ENCODE results near the gene KCNG2.

The KCNG2 gene

DNA sequence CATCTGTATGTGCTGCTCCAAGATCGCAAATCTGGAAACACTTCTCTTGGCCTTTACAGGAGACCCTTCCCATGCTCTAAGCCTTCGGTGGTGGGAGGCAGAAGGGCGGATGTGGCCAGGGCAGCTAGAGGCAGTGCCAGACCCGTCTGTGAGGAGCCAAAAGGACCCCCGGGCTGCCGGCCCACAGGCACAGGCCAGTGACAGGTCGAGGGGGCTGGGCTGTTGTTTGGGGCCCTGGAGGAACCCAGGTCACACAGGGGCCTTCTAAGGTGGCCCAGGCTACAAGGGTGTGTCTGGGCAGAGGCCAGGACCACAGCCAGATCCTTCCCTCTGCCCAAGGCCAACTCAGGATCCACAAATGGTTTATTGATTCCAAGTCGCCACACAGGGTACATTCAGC lies 104.3 kb downstream of the KCNG2 start:
- no peak for DNase-seq

DNA sequence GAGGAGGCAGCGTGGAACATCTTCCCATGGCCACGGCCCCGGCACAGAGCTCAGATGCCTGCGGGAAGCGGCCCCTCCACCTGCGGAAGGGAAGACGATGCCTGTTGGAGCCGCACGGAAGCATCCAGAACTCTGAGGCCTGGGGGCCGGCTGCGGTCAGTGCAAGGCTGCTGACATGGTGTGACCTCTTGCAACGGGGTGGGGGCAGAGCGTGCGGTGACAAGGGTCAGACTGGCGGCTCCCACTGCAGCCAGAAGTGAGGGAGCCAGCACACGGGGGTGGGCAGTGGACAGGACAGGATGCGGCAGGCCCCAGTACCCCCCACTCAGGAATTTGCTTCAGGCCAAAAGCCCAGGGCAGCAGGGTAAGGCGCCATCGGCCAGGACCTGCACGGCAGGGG lies 104.9 kb downstream of the KCNG2 start:
- DNase-seq, result no peak

DNA sequence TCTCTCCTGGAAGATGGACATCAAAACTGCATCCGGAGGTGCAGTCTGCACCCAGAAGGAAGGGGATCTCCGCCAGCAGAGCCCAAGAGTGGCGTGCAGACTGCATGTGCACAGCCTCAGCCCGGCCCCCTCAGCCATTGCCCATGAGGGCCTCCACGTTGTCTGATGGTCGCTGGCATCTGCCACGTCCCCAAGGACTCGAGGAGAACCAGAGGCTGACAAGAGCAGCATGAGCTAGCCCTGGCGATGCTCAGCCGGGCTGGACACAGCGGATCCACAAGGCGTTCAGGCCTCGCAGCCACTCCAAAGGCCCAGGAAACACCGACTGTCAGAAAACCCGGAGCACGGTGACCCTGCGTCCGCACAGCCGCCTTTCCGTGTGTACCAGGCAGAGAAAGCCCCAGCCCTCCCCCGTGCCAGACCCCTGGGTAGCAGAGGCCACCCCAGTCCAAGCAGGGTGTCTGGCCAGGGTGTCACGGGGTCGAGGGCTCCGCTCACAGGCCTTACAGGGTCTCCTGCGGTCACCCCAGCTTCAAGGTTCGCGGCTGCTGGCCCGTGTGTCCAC lies 105.4 kb downstream of the KCNG2 start:
- DNase-seq, result no peak

GRCh38 chr18:79903787-79904356 lies 106.1 kb downstream of the KCNG2 start:
- DNase-seq, result no peak

GRCh38 chr18:79904357-79905147 lies 106.8 kb downstream of the KCNG2 start:
- no peak for DNase-seq

- DNase-seq, result no peak
Measured at GRCh38 chr18:79905389-79905911, 107.7 kb downstream of the KCNG2 start.

DNA sequence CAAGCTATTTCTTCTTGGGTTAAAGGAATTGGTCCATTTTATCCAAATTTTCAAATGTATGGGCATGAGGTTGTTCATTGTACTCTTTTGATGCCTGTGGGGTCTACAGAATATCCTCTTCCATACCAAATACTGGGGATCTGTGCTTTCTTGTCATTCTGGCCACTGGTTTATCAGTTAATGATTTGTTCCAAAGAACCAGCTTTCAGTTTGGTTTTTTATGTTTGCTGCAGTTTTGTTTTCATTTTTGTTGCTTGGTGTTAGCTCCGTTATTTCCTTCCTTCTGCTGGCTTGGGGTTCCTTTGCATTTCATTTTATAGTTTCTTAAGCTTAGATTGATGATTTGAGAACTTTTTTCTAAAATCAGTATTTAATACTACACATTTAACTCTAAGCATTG lies 108.3 kb downstream of the KCNG2 start:
- DNase-seq, result no peak

GRCh38 chr18:79906706-79907105 lies 109.0 kb downstream of the KCNG2 start:
- DNase-seq, result no peak

DNA sequence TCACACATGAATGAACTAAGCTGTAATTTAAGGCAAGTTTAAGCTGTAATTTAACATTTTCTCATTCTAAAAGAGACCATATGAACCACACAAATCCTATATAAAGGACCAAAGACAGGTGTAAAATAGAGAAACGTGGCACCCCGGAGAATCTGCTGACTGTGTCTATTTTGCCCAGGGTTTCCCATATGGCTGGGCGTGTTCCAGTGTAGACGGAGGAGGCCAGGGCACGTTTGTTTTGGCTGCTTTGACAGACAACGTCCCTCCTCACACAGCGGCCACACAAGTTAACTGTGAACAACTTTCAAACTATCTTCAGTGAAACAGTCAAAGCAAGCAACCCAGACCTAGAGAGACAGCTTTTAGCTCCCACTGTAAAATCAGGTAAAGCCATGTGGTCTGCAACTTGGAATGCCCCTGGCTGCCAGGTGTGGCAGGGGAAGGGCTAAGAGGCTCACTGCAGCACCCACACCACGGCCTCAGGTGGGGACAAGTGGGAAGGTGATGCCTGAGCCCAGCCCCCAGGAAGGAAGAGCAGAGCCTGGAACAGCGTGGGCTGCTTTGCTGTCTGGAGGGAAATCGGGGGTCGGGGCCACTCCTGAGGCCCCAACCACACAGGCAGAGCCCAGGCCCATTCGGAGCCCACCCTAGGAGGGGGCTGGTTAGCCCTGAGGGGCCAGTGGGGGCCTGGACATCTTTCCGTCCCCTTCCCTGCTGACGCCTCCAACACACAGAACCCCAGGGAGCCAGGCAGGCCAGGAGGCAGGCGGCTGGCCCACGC lies 113.0 kb downstream of the KCNG2 start:
- DNase-seq, result no peak

DNA sequence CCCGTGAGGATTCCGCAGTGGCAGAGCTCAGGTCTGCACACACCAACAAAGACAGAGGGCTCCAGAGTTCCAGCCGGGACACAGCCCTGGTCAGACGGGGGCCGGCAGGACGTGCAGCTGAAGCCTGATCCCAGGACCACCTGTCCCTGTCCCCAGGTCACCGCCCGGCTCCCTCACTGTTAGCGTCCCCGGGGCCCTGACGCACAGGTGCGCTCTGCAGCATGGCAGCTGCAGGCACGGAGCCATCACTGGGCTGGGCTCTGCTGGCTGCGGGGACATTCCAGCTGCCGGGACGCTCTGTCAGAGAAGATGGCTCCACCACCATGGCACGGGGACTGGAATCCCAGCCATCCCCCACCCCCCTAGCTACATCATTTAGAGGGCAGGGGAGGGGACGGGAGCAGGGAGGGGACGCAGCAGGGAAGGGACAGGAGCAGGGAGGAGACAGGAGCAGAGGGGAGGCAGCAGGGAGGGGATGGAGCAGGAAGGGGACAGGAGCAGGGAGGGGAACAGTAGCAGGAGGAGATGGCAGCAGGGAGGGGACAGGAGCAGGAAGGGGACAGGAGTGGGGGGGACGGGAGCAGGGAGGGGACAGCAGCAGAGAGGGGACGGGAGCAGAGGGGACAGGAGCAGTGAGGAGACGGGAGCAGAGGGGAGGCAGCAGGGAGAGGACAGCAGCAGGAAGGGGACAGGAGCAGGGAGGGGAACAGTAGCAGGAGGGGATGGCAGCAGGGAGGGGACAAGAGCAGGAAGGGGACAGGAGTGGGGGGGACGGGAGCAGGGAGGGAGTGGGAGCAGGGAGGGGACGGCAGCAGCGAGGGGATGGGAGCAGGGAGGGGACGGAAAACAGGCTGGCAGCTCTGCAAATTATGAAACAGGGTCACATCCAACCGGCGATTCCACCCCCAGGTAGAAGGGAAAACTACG lies 113.9 kb downstream of the KCNG2 start:
- no peak for DNase-seq

DNA sequence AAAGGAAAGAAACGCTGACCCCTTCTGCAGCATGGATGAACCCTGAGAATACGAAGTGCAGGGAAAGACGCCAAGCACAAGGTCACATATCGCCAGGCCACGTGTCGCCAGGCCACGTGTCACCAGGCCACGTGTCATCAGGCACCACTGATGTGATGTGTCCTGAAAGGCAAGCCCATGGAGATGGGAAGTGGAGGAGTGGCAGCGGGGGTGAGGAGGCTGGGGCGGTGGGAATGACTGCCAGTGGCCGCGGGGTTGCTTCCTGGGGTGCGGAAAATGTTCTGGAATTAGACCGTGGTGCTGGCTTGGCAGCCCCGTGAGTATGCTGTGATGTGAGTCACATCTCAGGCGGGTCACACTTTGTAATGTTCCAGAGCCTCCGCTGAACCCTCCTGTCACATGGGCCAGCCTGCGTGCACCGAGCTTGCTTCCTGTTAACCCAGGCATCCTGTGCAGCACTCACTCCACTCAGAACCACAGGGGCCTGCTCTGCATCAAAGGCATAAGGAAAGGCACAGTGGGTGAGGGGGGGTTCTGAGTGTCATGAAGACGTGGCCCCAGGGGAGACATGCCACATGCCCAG lies 114.8 kb downstream of the KCNG2 start:
- DNase-seq, result peak in 30 of 56 donors; percentile 19 to 85 (median 43)

DNA sequence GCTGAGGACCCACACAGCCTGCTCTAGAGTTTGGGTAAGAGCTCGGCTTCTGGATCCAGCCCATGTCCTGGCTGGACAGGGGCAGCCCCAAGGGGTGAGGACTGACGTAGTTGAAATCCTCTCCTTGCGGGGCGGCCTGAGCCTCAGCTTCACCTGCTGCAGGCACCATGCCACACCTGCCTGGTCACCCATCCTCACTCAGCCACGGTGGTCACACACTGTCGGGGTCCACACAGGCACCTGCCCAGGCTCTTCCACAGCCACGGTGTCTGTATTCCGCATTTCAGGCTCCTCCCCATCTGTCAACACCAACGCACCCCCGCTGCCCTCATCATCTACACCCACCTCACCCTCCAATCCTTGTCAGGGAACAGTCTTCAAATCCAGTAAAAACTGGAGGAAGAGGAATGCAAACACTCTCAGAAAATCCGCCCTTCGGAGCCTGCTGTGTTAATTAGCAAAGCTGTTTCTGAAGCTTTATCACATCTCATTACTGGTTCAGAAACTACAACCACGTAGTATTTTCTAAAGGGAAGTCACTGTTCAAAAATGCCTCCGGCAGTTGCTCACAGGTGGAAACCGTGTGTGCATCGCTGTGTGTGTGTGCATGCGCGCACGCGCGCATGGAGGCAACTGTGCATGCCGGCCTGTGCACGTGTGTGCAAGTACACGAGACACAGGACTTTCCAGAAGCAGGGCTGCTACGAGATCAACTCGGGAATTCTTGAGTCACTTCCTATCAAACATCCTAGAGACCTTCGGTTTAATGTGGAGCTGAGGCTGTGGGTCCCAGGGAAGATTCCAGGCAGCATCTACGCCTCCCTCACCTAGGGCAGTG lies 115.5 kb downstream of the KCNG2 start:
- peak in 26 of 56 donors; percentile 30 to 78 (median 56) for DNase-seq

DNA sequence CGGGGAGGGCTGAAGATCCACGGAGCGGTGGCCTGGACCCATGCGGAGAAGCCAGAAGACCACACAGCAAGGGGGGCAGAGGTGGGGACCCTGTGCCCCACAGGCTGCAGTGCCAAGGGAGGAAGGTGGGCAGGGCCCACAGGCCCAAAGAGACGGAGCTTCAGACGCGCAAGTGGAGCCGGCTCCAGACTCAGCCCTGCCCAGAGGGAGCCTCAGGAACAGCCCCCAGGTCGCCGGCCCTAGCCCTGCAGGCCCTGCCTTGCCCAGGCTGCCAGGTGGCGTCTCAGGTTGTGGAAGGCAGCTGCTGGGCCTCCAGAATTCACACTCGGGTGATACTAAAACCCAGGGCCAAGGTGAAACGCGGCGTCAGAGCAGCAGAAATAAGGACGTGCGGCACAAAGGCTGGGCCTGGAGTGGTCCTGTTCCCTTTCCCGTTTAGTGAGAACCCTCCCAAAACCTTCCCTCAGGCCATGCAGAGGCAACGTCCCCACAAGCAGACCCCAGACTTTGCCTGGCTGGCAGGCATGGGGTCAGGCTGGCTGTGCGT lies 116.9 kb downstream of the KCNG2 start:
- no peak for DNase-seq

DNA sequence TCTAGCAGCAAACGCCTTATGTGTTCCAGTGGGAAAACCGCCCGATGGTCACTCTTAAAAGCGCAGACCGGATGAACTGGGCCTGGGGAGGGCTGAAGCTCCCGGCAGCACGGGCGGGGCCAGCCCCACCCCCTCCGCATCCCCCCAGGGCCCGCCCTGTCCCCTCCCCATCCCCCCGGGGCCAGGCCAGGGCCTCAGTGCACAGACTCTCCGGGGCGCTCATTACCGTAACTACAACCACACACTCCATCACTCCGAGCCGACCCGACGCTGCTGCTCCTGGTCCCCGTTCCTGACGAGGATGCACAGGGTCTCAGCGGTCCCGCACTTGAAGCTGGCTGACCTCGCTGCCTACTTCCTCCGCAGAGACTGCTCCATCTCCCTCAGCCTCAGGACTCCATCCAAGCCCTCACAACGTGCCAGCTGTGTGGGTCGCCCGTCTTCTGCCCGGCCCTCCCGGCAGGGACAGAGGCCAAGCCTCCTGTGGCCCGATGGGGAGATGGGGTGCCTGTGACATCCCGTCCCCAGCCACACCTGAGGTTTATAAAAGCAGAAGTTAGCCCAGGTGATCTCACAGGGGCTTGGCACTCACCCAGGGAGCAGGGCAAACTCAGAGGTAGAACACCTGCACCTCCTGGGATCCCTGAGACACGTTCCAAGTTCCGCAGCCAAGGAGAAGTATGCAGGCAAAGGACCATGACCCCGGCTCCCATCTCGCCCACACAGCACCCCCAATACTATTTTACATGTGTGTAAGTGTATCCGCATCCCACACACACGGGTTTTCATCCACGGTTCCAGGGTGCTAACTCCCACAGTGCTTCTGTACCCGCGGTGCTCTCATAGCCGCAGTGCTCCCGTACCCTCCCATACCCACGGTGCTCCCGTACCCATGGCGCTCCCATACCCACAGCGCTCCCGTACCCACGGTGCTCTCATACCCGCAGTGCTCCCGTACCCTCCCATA lies 117.7 kb downstream of the KCNG2 start:
- no peak for DNase-seq

DNA sequence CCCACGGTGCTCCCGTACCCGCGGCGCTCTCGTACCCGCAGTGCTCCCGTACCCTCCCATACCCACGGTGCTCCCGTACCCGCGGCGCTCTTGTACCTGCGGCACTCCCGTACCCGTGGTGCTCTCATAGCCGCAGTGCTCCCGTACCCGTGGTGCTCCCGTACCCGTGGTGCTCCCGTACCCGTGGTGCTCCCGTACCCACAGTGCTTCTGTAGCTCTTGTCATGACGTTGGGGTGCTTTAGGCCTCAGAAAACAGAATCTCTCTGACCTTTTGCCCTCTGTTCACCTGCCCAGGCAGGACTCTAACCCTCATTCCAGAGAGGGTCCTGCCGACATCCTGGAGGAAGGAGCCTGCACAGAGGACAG lies 118.4 kb downstream of the KCNG2 start:
- no peak for DNase-seq

GRCh38 chr18:79916546-79917168 lies 118.9 kb downstream of the KCNG2 start:
- DNase-seq, result no peak

GRCh38 chr18:79917169-79917852 lies 119.6 kb downstream of the KCNG2 start:
- DNase-seq, result no peak
